AG09309 (cell line): Measurements from ENCODE around the gene PRPF18.

Experiments used
- DNase-seq: peaks from one replicate; pipeline ENCODE4 v3.0.0-alpha.2; 2010; ENCODE audit warnings: low read depth
- H3K4me3 ChIP-seq: 2 replicates; pipeline ENCODE4 v1.5.1; 2011; ENCODE audit warnings: mild to moderate bottlenecking, low read depth, low read length, moderate library complexity; ENCODE audit not compliant: control insufficient read depth
- CTCF ChIP-seq: IDR thresholded peaks from 2 replicates; pipeline ENCODE4 v1.5.1; 2011; ENCODE audit warnings: mild to moderate bottlenecking, low read depth, low read length, inconsistent platforms; ENCODE audit not compliant: insufficient read depth, control insufficient read depth; ENCODE audit errors: missing control alignments

Gene PRPF18

DNA sequence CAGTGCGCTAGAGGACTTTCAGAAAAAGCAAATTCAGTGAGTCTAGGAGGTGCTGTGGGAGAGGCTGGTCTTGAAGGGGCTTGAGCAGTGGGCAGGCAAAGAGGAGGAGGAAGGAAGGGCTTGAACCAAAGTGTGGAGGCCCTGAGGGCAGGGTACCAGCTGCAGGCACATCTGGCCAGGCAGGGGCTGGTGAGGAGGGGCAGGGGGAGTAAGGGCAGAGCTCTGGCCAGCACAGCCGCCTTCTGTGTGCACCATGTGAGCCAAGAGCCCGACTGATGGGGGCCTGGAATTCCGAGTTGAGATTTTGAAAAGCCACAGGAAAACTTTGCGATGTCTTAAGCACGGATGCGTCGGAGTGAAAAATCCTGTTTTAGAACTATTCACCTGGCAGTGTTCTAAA, 74.5 kb downstream of the PRPF18 start:
- DNase-seq: no peak
- TF ChIP-seq CTCF: no peak

DNA sequence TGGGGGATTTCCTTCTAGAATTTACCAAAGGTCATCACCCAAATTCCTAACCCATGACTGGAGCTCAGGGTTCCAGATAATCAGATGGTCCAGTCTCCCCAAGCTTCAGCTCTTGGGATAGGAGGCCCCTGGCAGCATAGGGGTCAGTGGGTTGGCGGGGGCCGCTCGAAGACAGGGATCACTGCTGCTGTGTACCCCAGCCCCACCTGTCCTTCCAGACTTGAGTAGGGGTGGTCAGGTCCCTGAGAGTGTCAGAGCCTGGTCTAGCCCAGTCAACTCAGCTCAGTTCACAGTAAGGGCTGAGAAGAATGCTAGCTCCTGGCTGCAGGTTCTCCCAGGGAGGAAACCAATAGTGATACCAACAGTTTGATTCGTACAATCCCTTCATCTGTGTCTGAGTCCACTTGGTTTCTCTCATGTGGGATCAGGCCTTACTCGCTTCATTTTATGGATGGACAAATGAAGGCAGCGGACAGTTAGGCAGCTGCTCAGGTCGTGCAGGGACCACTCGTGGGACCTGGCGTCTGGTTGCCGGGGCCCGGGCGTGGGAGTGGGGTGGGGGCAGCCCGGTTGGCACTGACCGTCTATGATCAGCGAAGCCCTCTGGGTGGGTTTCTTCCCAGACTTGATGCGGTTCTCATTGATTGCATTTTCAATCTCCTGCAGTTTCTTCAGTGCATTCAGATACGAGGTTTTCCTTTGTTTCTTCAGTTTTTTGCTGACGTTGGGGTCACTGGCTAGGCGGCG, 78.9 kb downstream of the PRPF18 start:
- TF ChIP-seq CTCF: no peak
- DNase-seq: no peak

More for the DNA sequence above, 74.5 kb downstream of the PRPF18 start:
- H3K4me3 ChIP-seq: no peak overlapping the region

GRCh38 chr10:13668126-13668525, 81.4 kb downstream of the PRPF18 start:
- no peak for DNase-seq
- TF ChIP-seq CTCF: no peak
- no peak overlapping the region for H3K4me3 ChIP-seq

More for the DNA sequence above, 78.9 kb downstream of the PRPF18 start:
- no peak overlapping the region for H3K4me3 ChIP-seq

- no peak for TF ChIP-seq CTCF
- no peak overlapping the region for H3K4me3 ChIP-seq
- no peak for DNase-seq
These were observed 82.6 kb downstream of the PRPF18 start for GRCh38 chr10:13669182-13669855.

GRCh38 chr10:13669901-13670300, 83.1 kb downstream of the PRPF18 start:
- no peak overlapping the region for H3K4me3 ChIP-seq
- DNase-seq: no peak
- TF ChIP-seq CTCF: no peak

DNA sequence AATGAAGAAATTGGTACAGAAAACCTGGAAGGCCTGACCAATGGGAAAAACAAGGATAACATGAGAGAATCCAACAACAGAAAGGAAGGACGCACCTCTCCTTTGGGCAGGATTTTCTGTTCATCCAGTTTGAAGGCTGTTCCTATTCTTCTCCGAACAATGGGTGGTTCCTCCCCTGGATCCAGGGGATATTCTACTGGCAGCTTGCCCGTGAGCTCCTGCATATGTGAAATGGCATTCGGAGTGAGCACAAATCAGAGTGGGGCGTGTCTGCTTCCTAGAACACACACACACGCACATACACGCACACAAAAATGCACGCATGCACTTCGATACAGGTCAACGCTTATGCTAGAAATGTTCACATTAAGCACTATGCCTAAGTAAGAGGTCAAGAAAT, 83.5 kb downstream of the PRPF18 start:
- H3K4me3 ChIP-seq: no peak overlapping the region
- no peak for TF ChIP-seq CTCF
- DNase-seq: no peak
